Pons (tissue), 1 donor: Measurements from ENCODE around the gene EPHB1.
"Not testable (repeated sequence)": the region's sequence is repeated elsewhere in the genome, so short reads cannot be mapped to it uniquely, and the experiment has no call there.

Source experiments
- DNase-seq: peaks from one replicate; pipeline ENCODE4 v3.0.0-alpha.2; 2016; ENCODE audit warnings: low spot score

The EPHB1 gene

GRCh38 chr3:135050536-135050935 lies 255.5 kb downstream of the EPHB1 start:
- no peak for DNase-seq

- no peak for DNase-seq
Observed at GRCh38 chr3:135051409-135051973, 256.4 kb downstream of the EPHB1 start.

- no peak for DNase-seq
Observed at GRCh38 chr3:135055449-135055848, 260.4 kb downstream of the EPHB1 start.

GRCh38 chr3:135056084-135056730 lies 261.1 kb downstream of the EPHB1 start:
- no peak for DNase-seq

GRCh38 chr3:135056733-135057310 lies 261.8 kb downstream of the EPHB1 start:
- no peak for DNase-seq

GRCh38 chr3:135057996-135058395 lies 262.9 kb downstream of the EPHB1 start:
- no peak for DNase-seq

GRCh38 chr3:135059580-135059979 lies 264.5 kb downstream of the EPHB1 start:
- no peak for DNase-seq

GRCh38 chr3:135066844-135067727 lies 272.0 kb downstream of the EPHB1 start:
- DNase-seq: not testable (repeated sequence)

GRCh38 chr3:135068011-135068410 lies 273.0 kb downstream of the EPHB1 start:
- DNase-seq: no peak

- DNase-seq: no peak
Observed at GRCh38 chr3:135069406-135069805, 274.3 kb downstream of the EPHB1 start.

GRCh38 chr3:135071483-135071882 lies 276.4 kb downstream of the EPHB1 start:
- no peak for DNase-seq

GRCh38 chr3:135072431-135072830 lies 277.4 kb downstream of the EPHB1 start:
- no peak for DNase-seq

GRCh38 chr3:135075157-135075556 lies 280.1 kb downstream of the EPHB1 start:
- DNase-seq: no peak

GRCh38 chr3:135076341-135076740 lies 281.3 kb downstream of the EPHB1 start:
- DNase-seq: no peak

GRCh38 chr3:135077186-135077585 lies 282.1 kb downstream of the EPHB1 start:
- DNase-seq: no peak

- no peak for DNase-seq
Observed at GRCh38 chr3:135078283-135078682, 283.2 kb downstream of the EPHB1 start.

- no peak for DNase-seq
Observed at GRCh38 chr3:135079095-135079494, 284.0 kb downstream of the EPHB1 start.

- DNase-seq: no peak
Observed at GRCh38 chr3:135081451-135081850, 286.4 kb downstream of the EPHB1 start.

GRCh38 chr3:135081856-135082434 lies 286.9 kb downstream of the EPHB1 start:
- peak; percentile 7 for DNase-seq

- no peak for DNase-seq
Observed at GRCh38 chr3:135082706-135083105, 287.6 kb downstream of the EPHB1 start.

GRCh38 chr3:135083179-135083578 lies 288.1 kb downstream of the EPHB1 start:
- no peak for DNase-seq

GRCh38 chr3:135083756-135084155 lies 288.7 kb downstream of the EPHB1 start:
- DNase-seq: no peak
